Left cardiac atrium (tissue), 4 donors: ENCODE measurements around the gene LYAR. TPM values are rescaled to one million over a fixed set of nuclear protein-coding genes. Genes with fewer than 3 reads are reported as not detected.

ENCODE experiments used
- ATAC-seq, 2 donors: fragments of 200-7000 bp; cut with Tn5 transposase; one replicate each; pipeline ENCODE4 v1.9.1; 2020; ENCODE audit warnings: mild to moderate bottlenecking in 2 of 2, moderate library complexity in 2 of 2
- DNase-seq: peaks from one replicate; pipeline ENCODE4 v3.0.0-alpha.2; 2020
- intact Hi-C, 2 donors: fragments of 100-400 bp; cut with DNase I; formaldehyde crosslinking; loops; one replicate each; pipeline versions ENCODE4 v1.14.1 to v1.15.1; 2022 to 2023
- long read RNA-seq: library from polyadenylated mRNA; unstranded; transcript quantifications from one replicate; pipeline ENCODE4 v2.0.0, GENCODE V29; 2021
- total RNA-seq, 2 donors: library from RNA; stranded (reverse); fragmentation: NEBNext Ultra II Directional; extraction: Animal tissue kit (Norgen Biotek cat#: 25700); gene quantifications; one replicate each; pipeline ENCODE4 v1.2.1, GENCODE V29; 2021
- donor health status: DM: no; HTN: yes; CAD: no.
- donor health status: DM: no; HTN: yes; CAD: no; lungs with severe emphysema.
- donor health status: DM: yes; HTN: yes; CAD: no.
- donor health status: Dilated cardiomyopathy.

LYAR gene, protein sequence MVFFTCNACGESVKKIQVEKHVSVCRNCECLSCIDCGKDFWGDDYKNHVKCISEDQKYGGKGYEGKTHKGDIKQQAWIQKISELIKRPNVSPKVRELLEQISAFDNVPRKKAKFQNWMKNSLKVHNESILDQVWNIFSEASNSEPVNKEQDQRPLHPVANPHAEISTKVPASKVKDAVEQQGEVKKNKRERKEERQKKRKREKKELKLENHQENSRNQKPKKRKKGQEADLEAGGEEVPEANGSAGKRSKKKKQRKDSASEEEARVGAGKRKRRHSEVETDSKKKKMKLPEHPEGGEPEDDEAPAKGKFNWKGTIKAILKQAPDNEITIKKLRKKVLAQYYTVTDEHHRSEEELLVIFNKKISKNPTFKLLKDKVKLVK
- total RNA-seq = 10 to 100 TPM in 1 of 2 donors, 1 to 10 TPM in 1; 9.4 to 15.2 TPM
- long read RNA-seq, partial matches to known transcripts = 3 of 5 reads
- long read RNA-seq, other reads (novel, unspliced or antisense) = 0 of 5 reads

GRCh38 chr4:4289941-4290850 is at the start of gene LYAR, which contains the start of gene ZBTB49:
Gene LYAR (minus strand): TSS chr4:4290154. CDS start chr4:4283742, 6,412 bp downstream.
Gene ZBTB49 (plus strand): TSS chr4:4290251. CDS start chr4:4299946, 9,695 bp downstream.
- DNase-seq = peak; percentile 94
- intact Hi-C loops = no loop called here
- ATAC-seq = peak; percentile 97 to 98

DNA sequence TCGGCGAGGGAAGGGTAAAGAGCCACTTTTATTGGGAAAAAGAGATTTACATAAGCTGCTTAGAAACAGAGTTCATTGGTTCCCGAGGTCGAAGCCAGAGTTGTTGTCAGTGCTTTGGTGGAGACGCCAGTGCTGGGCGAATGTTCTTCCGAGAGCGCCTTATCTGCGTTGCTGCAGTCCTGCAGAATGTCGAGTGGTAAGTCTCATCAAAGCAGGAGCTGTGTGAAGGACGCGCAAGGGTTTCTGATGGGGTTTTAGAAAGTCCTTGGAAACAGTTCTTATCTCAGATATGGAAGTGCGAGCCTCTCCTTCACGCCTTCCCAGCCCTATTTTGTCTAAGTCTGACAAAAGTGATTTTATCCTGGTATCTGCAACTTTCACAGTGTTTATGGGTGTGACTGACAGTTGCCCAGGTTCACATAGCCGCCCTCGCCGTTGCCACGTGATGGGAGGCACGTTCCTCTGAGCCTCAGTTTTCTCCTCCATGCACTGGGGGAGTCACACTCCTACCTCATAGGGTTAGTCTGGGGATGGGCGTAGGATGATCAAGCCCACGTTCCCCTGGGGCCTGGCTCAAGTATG is 49.6 kb upstream of the LYAR start:
- ATAC-seq (peak; percentile 63 to 85), DNase-seq (peak; percentile 41)
- intact Hi-C loops = loop anchor here in 1 of 2 donors (5.0 kb wide), 1 partner anchor 87 kb away; no protein-coding TSS in a partner anchor

DNA sequence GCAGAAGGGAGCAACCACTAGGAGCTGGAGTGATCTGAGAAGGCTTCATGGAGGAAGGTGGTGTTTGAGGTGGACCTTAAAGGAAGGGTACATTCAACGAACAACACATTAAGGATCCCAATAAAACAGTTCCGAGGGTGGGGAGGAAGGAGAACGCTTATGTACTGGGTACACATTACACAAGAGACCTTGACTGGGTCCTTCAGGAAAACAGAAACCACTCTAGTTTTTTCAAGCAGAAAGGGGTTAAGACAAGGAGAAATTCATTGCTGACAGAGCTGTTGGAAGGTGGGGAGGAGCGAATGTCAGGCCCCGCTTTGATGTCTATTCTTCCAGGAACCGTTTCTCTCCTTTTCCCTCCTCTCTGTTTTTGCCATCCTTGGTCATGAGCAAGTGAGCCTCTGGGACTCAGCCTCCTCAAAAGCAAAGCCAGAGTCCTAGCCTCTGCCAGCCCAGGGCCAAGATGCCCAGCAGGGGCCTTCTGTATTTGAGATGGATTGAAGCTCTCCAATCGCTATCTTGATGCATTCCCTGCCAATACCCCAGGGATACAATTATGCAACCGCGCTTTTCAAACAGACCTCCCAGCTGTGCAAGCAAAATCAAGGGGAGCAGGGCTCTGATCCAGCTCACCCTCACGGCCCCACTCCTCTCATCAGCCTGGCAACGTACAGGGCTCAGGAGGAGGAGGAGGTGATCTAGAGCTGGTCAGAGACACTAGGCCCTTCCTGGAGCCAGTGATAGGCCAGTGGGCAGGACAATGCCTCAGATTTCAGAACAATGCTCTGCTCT is 48.5 kb upstream of the LYAR start:
- intact Hi-C loops = loop anchor here in 1 of 2 donors (5.0 kb wide), 1 partner anchor 86 kb away; no protein-coding TSS in a partner anchor
- ATAC-seq (peak in 1 of 2 donors; percentile 9), DNase-seq (no peak)

- DNase-seq = peak; percentile 80
- intact Hi-C loops = loop anchor here (2.0 to 5.0 kb wide), 2 partner anchors 82 to 83 kb away; no protein-coding TSS in a partner anchor
- peak; percentile 28 to 36 for ATAC-seq
These were observed 45.0 kb upstream of the LYAR start for GRCh38 chr4:4334798-4335520.

GRCh38 chr4:4333265-4333706 is 43.3 kb upstream of the LYAR start:
- intact Hi-C loops = no loop called here
- ATAC-seq = peak; percentile 91 to 94
- DNase-seq = peak; percentile 80

DNA sequence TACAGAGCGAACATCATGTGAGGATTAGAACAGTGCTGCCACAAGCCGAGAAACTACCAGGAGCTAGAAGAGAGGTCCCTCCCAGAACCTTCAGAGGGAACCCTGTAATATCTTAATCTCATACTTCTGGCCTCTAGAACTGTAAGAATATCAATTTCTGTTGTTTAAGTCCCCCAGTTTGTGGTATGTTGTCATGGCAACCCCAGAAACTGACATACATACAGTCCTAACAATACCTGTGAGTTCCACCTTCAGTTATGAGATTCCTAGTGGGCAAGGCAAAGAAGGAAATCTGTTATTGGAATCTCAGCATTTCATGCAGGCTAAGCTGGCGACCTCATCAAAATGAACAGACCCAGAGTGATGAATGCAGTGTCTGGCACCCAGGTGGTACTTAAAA is 42.6 kb upstream of the LYAR start:
- DNase-seq = no peak
- no peak for ATAC-seq
- intact Hi-C loops = no loop called here

GRCh38 chr4:4330794-4331193 is 40.8 kb upstream of the LYAR start:
- ATAC-seq = no peak
- intact Hi-C loops = no loop called here

GRCh38 chr4:4329496-4329895 is 39.5 kb upstream of the LYAR start:
- DNase-seq (no peak), ATAC-seq (no peak)

More at GRCh38 chr4:4330794-4331193, 40.8 kb upstream of the LYAR start:
- DNase-seq = no peak

GRCh38 chr4:4328840-4329239 is 38.9 kb upstream of the LYAR start:
- DNase-seq = no peak
- intact Hi-C loops = no loop called here
- no peak for ATAC-seq

More at GRCh38 chr4:4329496-4329895, 39.5 kb upstream of the LYAR start:
- intact Hi-C loops = no loop called here

GRCh38 chr4:4328206-4328605 is 38.3 kb upstream of the LYAR start:
- ATAC-seq (no peak), DNase-seq (no peak)
- intact Hi-C loops = no loop called here

DNA sequence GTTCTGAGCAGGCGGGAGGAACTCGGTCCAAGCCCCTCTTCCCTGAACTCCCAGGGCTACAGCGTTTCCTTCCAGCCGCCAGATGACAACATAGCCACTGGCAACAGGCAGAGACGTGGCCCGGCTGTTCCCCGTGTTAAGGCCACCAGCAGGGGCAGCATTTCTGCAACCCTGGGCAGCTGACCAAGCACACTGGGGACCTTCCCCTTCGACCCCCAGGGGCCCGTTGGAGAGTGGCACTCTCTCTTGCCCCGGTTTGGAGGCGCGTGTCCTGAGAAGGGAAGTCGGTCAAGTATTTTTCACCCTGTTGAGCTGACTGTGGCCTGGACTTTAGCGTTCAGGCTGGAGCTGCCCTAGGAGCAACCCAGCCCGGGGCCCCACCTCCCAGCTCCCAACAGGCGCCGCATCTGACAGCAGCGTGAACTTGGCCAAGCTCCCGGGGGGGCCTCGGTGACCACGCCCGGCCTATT is 37.7 kb upstream of the LYAR start:
- peak; percentile 74 for DNase-seq
- intact Hi-C loops = no loop called here
- peak; percentile 77 to 88 for ATAC-seq

GRCh38 chr4:4326166-4326565 is 36.2 kb upstream of the LYAR start:
- ATAC-seq (no peak), DNase-seq (no peak)
- intact Hi-C loops = no loop called here

DNA sequence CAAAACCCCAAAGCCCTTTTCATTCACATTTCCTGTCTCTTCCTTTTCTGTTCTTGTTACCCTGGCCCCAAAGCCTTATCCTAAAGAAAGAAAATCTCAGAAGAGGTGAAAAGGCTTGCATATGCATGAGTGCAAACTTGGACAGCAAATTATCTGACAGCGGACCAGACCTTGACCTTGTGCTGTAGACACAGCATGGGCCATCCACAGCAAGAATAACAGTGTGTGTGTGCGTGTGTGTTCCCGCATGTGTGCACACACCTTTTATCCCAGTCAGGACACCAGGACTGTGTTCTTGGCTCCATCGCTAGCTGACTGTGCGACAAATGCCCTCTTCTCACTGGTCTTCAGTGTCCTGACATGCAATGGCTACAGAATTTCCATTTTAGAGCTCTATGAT is 35.4 kb upstream of the LYAR start:
- intact Hi-C loops = no loop called here
- DNase-seq (no peak), ATAC-seq (no peak)

DNA sequence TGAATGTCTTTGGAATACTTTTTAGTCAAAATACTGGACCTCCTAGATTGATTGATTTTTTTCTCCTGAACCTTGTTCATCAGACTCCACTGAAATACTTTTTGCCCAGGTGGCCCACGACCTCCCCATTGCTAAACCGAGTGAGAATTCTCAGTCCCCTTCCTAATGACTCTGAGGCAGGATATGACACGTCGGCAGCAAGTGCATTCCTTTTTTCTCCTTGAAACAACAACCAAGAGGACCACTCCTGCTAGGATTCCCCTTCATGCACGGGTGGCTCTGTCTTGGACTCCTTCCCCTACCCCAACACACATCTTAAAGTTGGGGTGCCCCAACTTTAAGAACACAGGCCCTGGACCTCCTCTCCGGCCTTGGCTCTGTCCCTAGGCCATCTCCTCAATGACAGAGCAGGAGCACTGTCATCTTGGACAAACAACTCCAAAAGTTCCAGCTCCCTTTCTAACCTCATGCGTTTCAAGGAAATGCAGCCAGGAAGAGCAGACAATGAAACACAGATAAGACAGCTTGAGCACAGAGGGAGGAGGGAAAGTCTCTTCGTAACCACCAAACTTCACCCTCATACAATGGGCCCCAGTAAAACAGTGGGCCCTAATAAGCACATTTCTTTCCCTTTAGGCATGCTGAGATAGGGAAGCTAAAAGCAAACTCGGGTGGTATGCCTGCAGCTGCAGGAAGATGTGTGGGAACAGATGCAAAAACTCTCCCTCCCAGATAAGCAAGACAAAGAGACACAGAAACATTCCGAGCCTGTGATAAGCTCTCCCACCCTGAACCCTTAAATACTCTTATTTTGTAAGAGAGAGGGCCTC is 34.0 kb upstream of the LYAR start:
- no peak for DNase-seq
- intact Hi-C loops = no loop called here
- ATAC-seq = peak in 1 of 2 donors; percentile 33

- intact Hi-C loops = no loop called here
- ATAC-seq (no peak), DNase-seq (no peak)
These were observed 32.2 kb upstream of the LYAR start for GRCh38 chr4:4321951-4322688.
